ENCODE data around the gene NT5E. TPM values are rescaled to one million over a fixed set of nuclear protein-coding genes. Genes with fewer than 3 reads are reported as not detected.
A peak's percentile ranks its signal among the peaks of the same experiment; 100 is the strongest.

NT5E gene
- 1 to 10 TPM in 3 of 4 donors, under 1 TPM in 1; 0.68 to 6.7 (median 3.2) TPM for total RNA-seq

DNA sequence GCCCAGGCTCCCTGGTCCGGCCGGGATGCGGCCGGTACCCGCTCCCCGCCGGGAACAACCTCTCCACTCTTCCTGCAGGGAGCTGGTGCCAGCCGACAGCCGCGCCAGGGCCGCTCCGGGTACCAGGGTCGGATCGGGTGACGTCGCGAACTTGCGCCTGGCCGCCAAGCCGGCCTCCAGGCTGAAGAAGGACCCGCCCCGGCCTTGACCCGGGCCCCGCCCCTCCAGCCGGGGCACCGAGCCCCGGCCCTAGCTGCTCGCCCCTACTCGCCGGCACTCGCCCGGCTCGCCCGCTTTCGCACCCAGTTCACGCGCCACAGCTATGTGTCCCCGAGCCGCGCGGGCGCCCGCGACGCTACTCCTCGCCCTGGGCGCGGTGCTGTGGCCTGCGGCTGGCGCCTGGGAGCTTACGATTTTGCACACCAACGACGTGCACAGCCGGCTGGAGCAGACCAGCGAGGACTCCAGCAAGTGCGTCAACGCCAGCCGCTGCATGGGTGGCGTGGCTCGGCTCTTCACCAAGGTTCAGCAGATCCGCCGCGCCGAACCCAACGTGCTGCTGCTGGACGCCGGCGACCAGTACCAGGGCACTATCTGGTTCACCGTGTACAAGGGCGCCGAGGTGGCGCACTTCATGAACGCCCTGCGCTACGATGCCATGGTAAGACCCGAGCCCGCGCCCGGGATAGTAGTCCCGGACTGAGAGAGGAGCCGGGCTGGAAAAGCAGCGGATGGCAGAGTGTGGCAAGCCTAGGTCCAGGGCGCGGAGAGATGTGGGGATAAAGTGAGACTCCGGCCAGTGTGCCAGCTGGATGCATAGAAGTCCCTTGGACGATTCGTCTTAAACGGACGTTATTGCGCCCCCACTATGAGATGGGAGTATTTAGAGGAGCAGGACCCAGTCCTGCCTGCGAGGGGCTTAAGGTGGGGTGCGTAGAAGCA lies at the start of gene NT5E:
NT5E (plus strand) TSS at position 266 of the 942 bp plus-strand sequence; CDS start at position 323, 57 bp downstream.
- H3K27ac ChIP-seq, result peak within 1 kb of the TSS; percentile 75 to 95 (median 89)
- 1 to 6% methylated on average over 9 to 12 of the region's 92 CpGs for WGBS, 2 donors
- peaks cover 0 to 33% (median 0%) of the 10 kb centered on the region in 4 donors for H3K27me3 ChIP-seq
- peak within 1 kb of the TSS; percentile 54 to 87 (median 62) for H3K4me3 ChIP-seq
- intact Hi-C loops (cut with DNase I), result no loop called here
- TF ChIP-seq, protein P1, sequence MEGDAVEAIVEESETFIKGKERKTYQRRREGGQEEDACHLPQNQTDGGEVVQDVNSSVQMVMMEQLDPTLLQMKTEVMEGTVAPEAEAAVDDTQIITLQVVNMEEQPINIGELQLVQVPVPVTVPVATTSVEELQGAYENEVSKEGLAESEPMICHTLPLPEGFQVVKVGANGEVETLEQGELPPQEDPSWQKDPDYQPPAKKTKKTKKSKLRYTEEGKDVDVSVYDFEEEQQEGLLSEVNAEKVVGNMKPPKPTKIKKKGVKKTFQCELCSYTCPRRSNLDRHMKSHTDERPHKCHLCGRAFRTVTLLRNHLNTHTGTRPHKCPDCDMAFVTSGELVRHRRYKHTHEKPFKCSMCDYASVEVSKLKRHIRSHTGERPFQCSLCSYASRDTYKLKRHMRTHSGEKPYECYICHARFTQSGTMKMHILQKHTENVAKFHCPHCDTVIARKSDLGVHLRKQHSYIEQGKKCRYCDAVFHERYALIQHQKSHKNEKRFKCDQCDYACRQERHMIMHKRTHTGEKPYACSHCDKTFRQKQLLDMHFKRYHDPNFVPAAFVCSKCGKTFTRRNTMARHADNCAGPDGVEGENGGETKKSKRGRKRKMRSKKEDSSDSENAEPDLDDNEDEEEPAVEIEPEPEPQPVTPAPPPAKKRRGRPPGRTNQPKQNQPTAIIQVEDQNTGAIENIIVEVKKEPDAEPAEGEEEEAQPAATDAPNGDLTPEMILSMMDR (IDR thresholded peaks at IDR 0.05), result no peak
- TF ChIP-seq POLR2A (IDR thresholded peaks at IDR 0.05), result peak in 1 of 4 donors; percentile 65
- no peaks in the 10 kb centered on the region for H3K36me3 ChIP-seq
- H3K4me1 ChIP-seq, result peaks cover 13 to 55% (median 27%) of the 10 kb centered on the region in 3 donors
- no peak for DNase-seq
- no peaks in the 10 kb centered on the region for H3K9me3 ChIP-seq

- H3K36me3 ChIP-seq, result no peaks in the 10 kb centered on the region
- DNase-seq, result no peak
- H3K27me3 ChIP-seq, result no peaks in the 10 kb centered on the region
- intact Hi-C loops (cut with DNase I), result no loop called here
- no peak overlapping the region for H3K4me3 ChIP-seq
- H3K4me1 ChIP-seq, result peaks cover 18 to 40% (median 23%) of the 10 kb centered on the region in 3 donors
- no peaks in the 10 kb centered on the region for H3K9me3 ChIP-seq
- TF ChIP-seq, protein P1 (IDR thresholded peaks at IDR 0.05), result no peak
- no peak for TF ChIP-seq POLR2A (IDR thresholded peaks at IDR 0.05)
- H3K27ac ChIP-seq, result no peak overlapping the region
- WGBS, 2 donors, result 77 to 83% methylated on average over 4 of the region's 4 CpGs
These were observed 49.6 kb upstream of the NT5E start for GRCh38 chr6:85400331-85400730.

DNA sequence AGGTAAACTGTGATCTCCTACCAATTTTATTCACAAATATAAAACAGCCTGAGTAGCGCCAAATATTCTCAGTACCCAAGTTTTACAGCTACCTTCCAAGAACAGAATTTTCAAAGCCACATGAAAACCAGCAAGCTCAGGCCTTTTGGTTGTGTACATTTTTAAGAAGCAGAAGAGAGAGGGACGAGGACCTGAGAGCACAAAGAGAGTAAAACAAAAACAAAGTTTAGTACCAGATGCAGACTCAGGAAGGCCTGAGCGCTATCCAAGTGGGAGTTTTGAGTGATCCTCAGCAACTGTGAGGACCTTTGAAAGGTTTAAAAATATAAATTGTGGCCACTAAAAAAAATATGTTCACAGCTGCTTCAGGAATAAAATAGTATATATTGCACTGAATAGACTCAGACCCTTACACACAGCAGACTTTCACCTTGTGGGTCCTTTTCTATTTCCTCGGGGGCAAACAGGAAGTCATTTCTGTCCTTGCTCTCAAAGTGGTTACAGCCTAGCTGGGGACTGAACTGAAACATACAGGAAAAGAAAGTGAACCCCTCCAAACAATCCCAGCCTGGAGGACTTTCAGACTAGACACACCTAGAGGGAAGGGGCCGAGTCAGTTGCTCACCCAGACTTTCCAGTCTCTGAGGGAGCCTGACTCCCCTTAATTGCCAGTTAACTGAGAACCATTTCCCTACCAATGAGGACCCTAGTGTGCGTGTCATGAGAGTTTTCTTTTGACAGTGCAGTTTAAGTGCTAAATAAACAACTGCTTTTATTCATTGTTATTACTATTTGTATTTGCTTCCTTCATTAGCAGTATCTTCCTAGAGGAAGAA lies 48.5 kb upstream of the NT5E start:
- peaks cover 21 to 51% (median 28%) of the 10 kb centered on the region in 3 donors for H3K4me1 ChIP-seq
- 66 to 82% methylated on average over 6 of the region's 6 CpGs for WGBS, 2 donors
- no peak overlapping the region for H3K27ac ChIP-seq
- no peaks in the 10 kb centered on the region for H3K27me3 ChIP-seq
- DNase-seq, result no peak
- H3K36me3 ChIP-seq, result no peaks in the 10 kb centered on the region
- no peak overlapping the region for H3K4me3 ChIP-seq
- intact Hi-C loops (cut with DNase I), result no loop called here
- TF ChIP-seq, protein P1 (IDR thresholded peaks at IDR 0.05), result no peak
- TF ChIP-seq POLR2A (IDR thresholded peaks at IDR 0.05), result no peak
- no peaks in the 10 kb centered on the region for H3K9me3 ChIP-seq

DNA sequence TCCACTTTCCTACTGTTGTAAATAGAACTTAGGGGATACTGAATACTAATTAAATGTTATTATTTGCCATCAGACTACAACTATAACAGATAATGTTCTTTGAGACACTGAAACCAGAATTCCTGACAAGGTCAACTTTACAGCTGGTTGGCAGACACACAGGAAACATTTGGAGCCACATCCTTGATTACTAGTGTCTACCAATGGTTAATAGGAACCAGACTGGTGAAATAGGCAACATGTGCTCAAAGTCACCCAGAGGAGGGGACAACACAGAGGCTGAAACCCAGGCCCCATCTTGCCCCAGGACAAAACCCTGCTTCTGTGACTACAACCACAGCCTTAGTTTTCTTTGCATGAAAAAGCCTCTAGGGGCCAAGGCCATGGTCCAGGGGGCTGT lies 47.8 kb upstream of the NT5E start:
- DNase-seq, result no peak
- H3K27ac ChIP-seq, result peak overlapping the region in 3 of 4 donors; percentile 47 to 78 (median 56)
- no peaks in the 10 kb centered on the region for H3K36me3 ChIP-seq
- H3K4me1 ChIP-seq, result peaks cover 21 to 53% (median 28%) of the 10 kb centered on the region in 3 donors
- TF ChIP-seq, protein P1 (IDR thresholded peaks at IDR 0.05), result no peak
- TF ChIP-seq POLR2A (IDR thresholded peaks at IDR 0.05), result no peak
- no peaks in the 10 kb centered on the region for H3K9me3 ChIP-seq
- intact Hi-C loops (cut with DNase I), result no loop called here
- H3K27me3 ChIP-seq, result no peaks in the 10 kb centered on the region
- H3K4me3 ChIP-seq, result no peak overlapping the region

Measured in esophagus squamous epithelium (tissue), 5 donors.